OCI-LY3 (cell line): ENCODE results near the gene H1-8.

ENCODE experiments used
- EZH2phosphoT487 ChIP-seq: fragments of 200-600 bp; shearing (Covaris generic); IDR thresholded peaks from 2 replicates; pipeline ENCODE4 v1.6.1; 2018; ENCODE audit warnings: antibody characterized with exemption, mixed run types, low read depth
- TF ChIP-seq, protein P1 (sequence below): fragments of 200-600, 300-600 bp; sonication (generic); IDR thresholded peaks from 2 replicates; pipeline ENCODE4 v1.5.1; 2014; ENCODE audit warnings: antibody characterized with exemption, low read length, low read depth

DNA sequence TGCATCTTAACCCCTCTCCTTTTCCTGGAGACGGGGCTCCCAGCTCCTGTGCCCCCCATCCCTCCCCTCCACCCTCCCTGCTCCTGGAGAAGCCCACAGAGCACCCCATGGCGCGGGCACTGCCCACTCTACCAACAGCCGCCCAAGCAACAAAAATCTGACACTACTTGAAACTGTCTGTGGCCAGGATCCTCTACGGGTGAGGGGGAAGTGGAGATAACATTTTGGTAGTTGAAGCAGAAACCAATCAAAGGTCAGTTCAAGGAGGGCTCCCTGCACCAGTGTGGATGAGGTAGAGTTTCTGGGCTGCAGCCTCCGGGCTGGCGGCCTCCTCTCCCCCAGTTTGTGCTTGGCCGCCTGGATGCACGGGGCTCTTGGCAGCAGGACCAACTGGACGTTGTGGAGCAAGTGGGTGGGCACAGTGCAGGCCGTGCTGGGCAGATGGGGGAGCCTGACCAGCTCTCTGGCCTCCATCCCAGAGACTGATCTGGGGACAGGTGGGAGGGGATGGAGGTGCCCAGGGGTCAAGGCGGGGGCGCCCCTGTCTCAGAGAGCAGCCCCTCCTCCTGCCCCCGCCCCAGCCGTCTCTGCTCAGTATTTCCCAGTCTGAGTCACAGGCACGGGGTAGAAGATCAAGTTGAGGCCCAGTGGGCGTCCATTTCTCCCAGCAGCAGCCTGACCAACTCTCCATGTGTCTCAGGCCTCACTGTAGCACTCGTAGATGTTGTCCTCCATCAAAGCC lies 12.8 kb downstream of the H1-8 start:
- TF ChIP-seq, protein P1, sequence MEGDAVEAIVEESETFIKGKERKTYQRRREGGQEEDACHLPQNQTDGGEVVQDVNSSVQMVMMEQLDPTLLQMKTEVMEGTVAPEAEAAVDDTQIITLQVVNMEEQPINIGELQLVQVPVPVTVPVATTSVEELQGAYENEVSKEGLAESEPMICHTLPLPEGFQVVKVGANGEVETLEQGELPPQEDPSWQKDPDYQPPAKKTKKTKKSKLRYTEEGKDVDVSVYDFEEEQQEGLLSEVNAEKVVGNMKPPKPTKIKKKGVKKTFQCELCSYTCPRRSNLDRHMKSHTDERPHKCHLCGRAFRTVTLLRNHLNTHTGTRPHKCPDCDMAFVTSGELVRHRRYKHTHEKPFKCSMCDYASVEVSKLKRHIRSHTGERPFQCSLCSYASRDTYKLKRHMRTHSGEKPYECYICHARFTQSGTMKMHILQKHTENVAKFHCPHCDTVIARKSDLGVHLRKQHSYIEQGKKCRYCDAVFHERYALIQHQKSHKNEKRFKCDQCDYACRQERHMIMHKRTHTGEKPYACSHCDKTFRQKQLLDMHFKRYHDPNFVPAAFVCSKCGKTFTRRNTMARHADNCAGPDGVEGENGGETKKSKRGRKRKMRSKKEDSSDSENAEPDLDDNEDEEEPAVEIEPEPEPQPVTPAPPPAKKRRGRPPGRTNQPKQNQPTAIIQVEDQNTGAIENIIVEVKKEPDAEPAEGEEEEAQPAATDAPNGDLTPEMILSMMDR: no peak
- no peak for TF ChIP-seq EZH2phosphoT487
